Ishikawa (cell line): ENCODE measurements around the gene SHISAL1.

Experiments used
- CEBPB ChIP-seq: IDR thresholded peaks from 2 replicates; pipeline ENCODE4 v1.6.1; 2012
- CREB1 ChIP-seq: IDR thresholded peaks from 2 replicates; pipeline ENCODE4 v1.6.1; 2012; ENCODE audit warnings: low read depth
- EGR1 ChIP-seq: IDR thresholded peaks from 2 replicates; pipeline ENCODE4 v1.6.1; 2012
- EP300 ChIP-seq: IDR thresholded peaks from 2 replicates; pipeline ENCODE4 v1.6.1; 2012; ENCODE audit warnings: borderline replicate concordance
- FOXM1 ChIP-seq: IDR thresholded peaks from 2 replicates; pipeline ENCODE4 v1.6.1; 2012; ENCODE audit warnings: low read depth, borderline replicate concordance
- MAX ChIP-seq: IDR thresholded peaks from 2 replicates; pipeline ENCODE4 v1.6.1; 2012
- NFIC ChIP-seq: IDR thresholded peaks from 2 replicates; pipeline ENCODE4 v1.6.1; 2012
- RAD21 ChIP-seq: IDR thresholded peaks from 2 replicates; pipeline ENCODE4 v1.6.1; 2012; ENCODE audit warnings: low read depth
- REST ChIP-seq: IDR thresholded peaks from 2 replicates; pipeline ENCODE4 v1.6.1; 2012; ENCODE audit warnings: low read depth, mild to moderate bottlenecking
- TAF1 ChIP-seq: IDR thresholded peaks from 2 replicates; pipeline ENCODE4 v1.6.1; 2012; ENCODE audit warnings: low read depth, mild to moderate bottlenecking
- TCF12 ChIP-seq: IDR thresholded peaks from 2 replicates; pipeline ENCODE4 v1.6.1; 2012; ENCODE audit warnings: low read depth
- TEAD4 ChIP-seq: IDR thresholded peaks from 2 replicates; pipeline ENCODE4 v1.6.1; 2012
- USF1 ChIP-seq: IDR thresholded peaks from 2 replicates; pipeline ENCODE4 v1.6.1; 2012
- YY1 ChIP-seq: IDR thresholded peaks from 2 replicates; pipeline ENCODE4 v1.6.1; 2012; ENCODE audit warnings: low read depth
- ZBTB7A ChIP-seq: IDR thresholded peaks from 2 replicates; pipeline ENCODE4 v1.6.1; 2012; ENCODE audit warnings: low read depth

Gene SHISAL1

GRCh38 chr22:44292521-44292920 lies 20.2 kb downstream of the SHISAL1 start:
- TF ChIP-seq FOXM1 (no peak), EGR1 (no peak), CREB1 (no peak), TCF12 (no peak), NFIC (no peak), TEAD4 (no peak), USF1 (no peak), MAX (no peak), TAF1 (no peak), CEBPB (no peak), REST (no peak), ZBTB7A (no peak), YY1 (no peak), RAD21 (no peak), EP300 (no peak)

- TF ChIP-seq TCF12 (no peak), RAD21 (no peak), NFIC (no peak), YY1 (no peak), EGR1 (no peak), USF1 (no peak), CREB1 (no peak)
Observed at GRCh38 chr22:44291674-44292360, 20.9 kb downstream of the SHISAL1 start.

GRCh38 chr22:44291265-44291664 lies 21.5 kb downstream of the SHISAL1 start:
- no peak for TF ChIP-seq CEBPB
- no peak for TF ChIP-seq MAX
- no peak for TF ChIP-seq TEAD4
- no peak for TF ChIP-seq EGR1
- TF ChIP-seq NFIC: no peak
- TF ChIP-seq EP300: no peak

GRCh38 chr22:44289414-44290171 lies 23.2 kb downstream of the SHISAL1 start:
- TF ChIP-seq TAF1 (no peak), FOXM1 (no peak), REST (no peak), CEBPB (no peak), TEAD4 (no peak), USF1 (no peak), ZBTB7A (no peak), EGR1 (no peak), CREB1 (no peak), YY1 (no peak), MAX (no peak), TCF12 (no peak), EP300 (no peak), NFIC (no peak), RAD21 (no peak)

GRCh38 chr22:44288913-44289312 lies 23.8 kb downstream of the SHISAL1 start:
- TF ChIP-seq TAF1 (no peak), MAX (no peak), FOXM1 (no peak), EGR1 (no peak), NFIC (no peak), REST (no peak), USF1 (no peak), YY1 (no peak), ZBTB7A (no peak), EP300 (no peak), CREB1 (no peak), RAD21 (no peak), CEBPB (no peak), TCF12 (no peak), TEAD4 (no peak)
